ENCODE measurements around the gene ARID3B. TPM values are rescaled to one million over a fixed set of nuclear protein-coding genes. Genes with fewer than 3 reads are reported as not detected.

Gene ARID3B
- total RNA-seq, 4 donors from 2014 or later: 3.6 to 6.8 (median 6.7) TPM

GRCh38 chr15:74529921-74530320 lies 11.1 kb upstream of the ARID3B start:
- Histone ChIP-seq H3K4me1 (no peaks in the 10 kb centered on the region), H3K9me3 (no peaks in the 10 kb centered on the region), H3K36me3 (no peaks in the 10 kb centered on the region), H3K27me3 (no peaks in the 10 kb centered on the region), H3K4me3 (no peak overlapping the region), H3K27ac (replicated peaks in 1 of 4) (no peak overlapping the region)
- WGBS: 69% methylated on average over 8 of the region's 8 CpGs
- intact Hi-C loops (cut with DNase I): no loop called here
- no peak for TF ChIP-seq POLR2AphosphoS5 (IDR thresholded peaks at IDR 0.05)
- TF ChIP-seq CTCF (IDR thresholded peaks at IDR 0.05): no peak
- TF ChIP-seq POLR2A (IDR thresholded peaks at IDR 0.05; ENCODE audit: low read depth): no peak
- no peak for TF ChIP-seq EP300 (IDR thresholded peaks at IDR 0.05)
- DNase-seq (ENCODE audit: extremely low spot score): no peak

GRCh38 chr15:74530771-74531143 lies 10.3 kb upstream of the ARID3B start:
- Histone ChIP-seq H3K27me3 (no peaks in the 10 kb centered on the region), H3K4me1 (no peaks in the 10 kb centered on the region), H3K4me3 (no peak overlapping the region), H3K36me3 (no peaks in the 10 kb centered on the region), H3K27ac (replicated peaks in 1 of 4) (no peak overlapping the region), H3K9me3 (no peaks in the 10 kb centered on the region)
- intact Hi-C loops (cut with DNase I): no loop called here
- TF ChIP-seq POLR2AphosphoS5 (IDR thresholded peaks at IDR 0.05): no peak
- TF ChIP-seq POLR2A (IDR thresholded peaks at IDR 0.05; ENCODE audit: low read depth): no peak
- no peak for TF ChIP-seq CTCF (IDR thresholded peaks at IDR 0.05)
- no peak for TF ChIP-seq EP300 (IDR thresholded peaks at IDR 0.05)
- DNase-seq (ENCODE audit: extremely low spot score): no peak
- 95% methylated on average over 1 of the region's 2 CpGs for WGBS

GRCh38 chr15:74531144-74531811 lies 9.7 kb upstream of the ARID3B start:
- Histone ChIP-seq H3K9me3 (no peaks in the 10 kb centered on the region), H3K27ac (replicated peaks in 1 of 4) (no peak overlapping the region), H3K4me3 (no peak overlapping the region), H3K4me1 (no peaks in the 10 kb centered on the region), H3K36me3 (no peaks in the 10 kb centered on the region), H3K27me3 (no peaks in the 10 kb centered on the region)
- intact Hi-C loops (cut with DNase I): no loop called here
- TF ChIP-seq CTCF (IDR thresholded peaks at IDR 0.05): no peak
- no peak for TF ChIP-seq POLR2A (IDR thresholded peaks at IDR 0.05; ENCODE audit: low read depth)
- TF ChIP-seq POLR2AphosphoS5 (IDR thresholded peaks at IDR 0.05): no peak
- no peak for TF ChIP-seq EP300 (IDR thresholded peaks at IDR 0.05)
- DNase-seq (ENCODE audit: extremely low spot score): no peak
- WGBS: 74% methylated on average over 4 of the region's 4 CpGs

- Histone ChIP-seq H3K27me3 (no peaks in the 10 kb centered on the region), H3K4me3 (no peak overlapping the region), H3K36me3 (no peaks in the 10 kb centered on the region), H3K4me1 (peaks cover 10 to 16% (median 12%) of the 10 kb centered on the region in 4 donors), H3K27ac (replicated peaks in 1 of 4) (no peak overlapping the region), H3K9me3 (no peaks in the 10 kb centered on the region)
- TF ChIP-seq POLR2A (IDR thresholded peaks at IDR 0.05; ENCODE audit: low read depth): no peak
- TF ChIP-seq POLR2AphosphoS5 (IDR thresholded peaks at IDR 0.05): no peak
- TF ChIP-seq EP300 (IDR thresholded peaks at IDR 0.05): no peak
- no peak for TF ChIP-seq CTCF (IDR thresholded peaks at IDR 0.05)
- no peak for DNase-seq (ENCODE audit: extremely low spot score)
- WGBS: 67% methylated on average over 3 of the region's 3 CpGs
- intact Hi-C loops (cut with DNase I): no loop called here
Measured at GRCh38 chr15:74535388-74536084, 5.5 kb upstream of the ARID3B start.
